Neural cell (in vitro differentiated cells): Measurements from ENCODE around the gene THYN1. TPM values are rescaled to one million over a fixed set of nuclear protein-coding genes. Genes with fewer than 3 reads are reported as not detected.

Experiments used
- H2AFZ ChIP-seq: fragments of 200-600, 300-800 bp; sonication (generic), shearing (Covaris generic); 2 replicates; pipeline ENCODE4 v1.6.0; 2014; ENCODE audit warnings: low read depth, mild to moderate bottlenecking, antibody characterized with exemption, low read length, moderate library complexity
- H3F3A ChIP-seq: fragments of 200-600 bp; shearing (Covaris generic); 2 replicates; pipeline ENCODE4 v1.6.1; 2016; ENCODE audit warnings: mild to moderate bottlenecking, moderate library complexity, mixed read lengths, antibody characterized with exemption, low read length; ENCODE audit not compliant: insufficient read depth, poor library complexity, severe bottlenecking
- H3K27ac ChIP-seq: fragments of 200-600, 300-800 bp; sonication (generic), shearing (Covaris generic); 2 replicates; pipeline ENCODE4 v1.5.1; 2014; ENCODE audit warnings: mild to moderate bottlenecking, low read length, moderate library complexity
- H3K27me3 ChIP-seq: fragments of 300-800, 200-600 bp; sonication (generic), shearing (Covaris generic); 2 replicates; pipeline ENCODE4 v1.6.0; 2014; ENCODE audit warnings: mild to moderate bottlenecking, low read depth, low read length, moderate library complexity; ENCODE audit not compliant: insufficient read depth
- H3K36me3 ChIP-seq: fragments of 300-800, 200-600 bp; sonication (generic), shearing (Covaris generic); 2 replicates; pipeline ENCODE4 v1.5.1; 2014; ENCODE audit warnings: mild to moderate bottlenecking, antibody characterized with exemption, low read length, moderate library complexity; ENCODE audit not compliant: insufficient read depth
- H3K4me2 ChIP-seq: fragments of 300-800, 200-600 bp; sonication (generic), shearing (Covaris generic); 2 replicates; pipeline ENCODE4 v1.6.0; 2014; ENCODE audit warnings: mild to moderate bottlenecking, low read length
- H3K4me3 ChIP-seq: fragments of 300-800, 200-600 bp; sonication (generic), shearing (Covaris generic); 2 replicates; pipeline ENCODE4 v1.5.1; 2014; ENCODE audit warnings: mild to moderate bottlenecking, low read length, moderate library complexity
- H3K79me2 ChIP-seq: fragments of 200-600 bp; shearing (Covaris generic); replicated peaks from 2 replicates; pipeline ENCODE4 v1.6.0; 2014; ENCODE audit warnings: mild to moderate bottlenecking, low read length, moderate library complexity; ENCODE audit not compliant: insufficient read depth
- H3K9ac ChIP-seq: fragments of 300-800, 200-600 bp; sonication (generic), shearing (Covaris generic); 2 replicates; pipeline ENCODE4 v1.6.1; 2016; ENCODE audit warnings: mild to moderate bottlenecking, low read length, mixed read lengths
- H3K9me2 ChIP-seq: fragments of 200-600 bp; shearing (Covaris generic); 2 replicates; pipeline ENCODE4 v1.6.1; 2016; ENCODE audit warnings: mild to moderate bottlenecking, low read length, mixed read lengths; ENCODE audit not compliant: insufficient read depth
- H3K9me3 ChIP-seq: fragments of 200-600, 300-800 bp; sonication (generic), shearing (Covaris generic); 2 replicates; pipeline ENCODE4 v1.6.1; 2016; ENCODE audit warnings: mild to moderate bottlenecking, mixed run types, low read length, moderate library complexity, mixed read lengths
- H4K20me1 ChIP-seq: fragments of 200-600 bp; shearing (Covaris generic); 2 replicates; pipeline ENCODE4 v1.6.1; 2016; ENCODE audit warnings: mild to moderate bottlenecking, mixed run types; ENCODE audit not compliant: insufficient read depth
- EP300 ChIP-seq: fragments of 450-650 bp; conservative IDR thresholded peaks from 2 replicates; pipeline ENCODE4 v1.6.1; 2014; ENCODE audit warnings: antibody characterized with exemption, mild to moderate bottlenecking, moderate library complexity; ENCODE audit not compliant: poor library complexity, severe bottlenecking
- EZH2 ChIP-seq: fragments of 200-600, 300-800 bp; shearing (Covaris generic), sonication (generic); IDR thresholded peaks from 2 replicates; pipeline ENCODE4 v1.6.1; 2014; ENCODE audit warnings: antibody characterized with exemption, low read length, borderline replicate concordance, mild to moderate bottlenecking; ENCODE audit not compliant: insufficient read depth, poor library complexity, severe bottlenecking
- MXI1 ChIP-seq: fragments of 450-650 bp; conservative IDR thresholded peaks from 2 replicates; pipeline ENCODE4 v1.6.1; 2014; ENCODE audit warnings: antibody characterized with exemption, mild to moderate bottlenecking; ENCODE audit not compliant: poor library complexity, severe bottlenecking
- POLR2AphosphoS5 ChIP-seq: IDR thresholded peaks from 2 replicates; pipeline ENCODE4 v1.6.1; 2012
- RAD21 ChIP-seq: fragments of 450-650 bp; conservative IDR thresholded peaks from 2 replicates; pipeline ENCODE4 v1.6.1; 2014; ENCODE audit warnings: antibody characterized with exemption, mild to moderate bottlenecking, moderate library complexity
- SMC3 ChIP-seq: fragments of 450-650 bp; conservative IDR thresholded peaks from 2 replicates; pipeline ENCODE4 v1.6.1; 2014; ENCODE audit warnings: antibody characterized with exemption, mild to moderate bottlenecking, moderate library complexity; ENCODE audit not compliant: poor library complexity
- TAF1 ChIP-seq: IDR thresholded peaks from 2 replicates; pipeline ENCODE4 v1.6.1; 2012; ENCODE audit warnings: low read depth
- polyA plus RNA-seq: library from polyadenylated mRNA; depleted of rRNA; stranded (reverse); fragments of >200 nt; gene quantifications from 2 replicates; pipeline ENCODE4 v1.2.3, GENCODE V29; 2014
- TF ChIP-seq, protein P1 (sequence below): fragments of 450-650 bp; IDR thresholded peaks from 2 replicates; pipeline ENCODE4 v1.5.1; 2014; ENCODE audit warnings: antibody characterized with exemption, mild to moderate bottlenecking, moderate library complexity; ENCODE audit not compliant: poor library complexity, severe bottlenecking
- TF ChIP-seq, protein P2 (sequence below): IDR thresholded peaks from 2 replicates; pipeline ENCODE4 v1.6.1; 2012; ENCODE audit warnings: borderline replicate concordance

THYN1 gene
- polyA plus RNA-seq, 1 donor from 2014 or later, result 164 TPM

GRCh38 chr11:134223121-134223520 lies 30.0 kb downstream of the THYN1 start:
- Histone ChIP-seq H2AFZ (no peak overlapping the region), H3K27ac (no peak overlapping the region), H3K79me2 (peaks cover 40% of the 10 kb centered on the region)

DNA sequence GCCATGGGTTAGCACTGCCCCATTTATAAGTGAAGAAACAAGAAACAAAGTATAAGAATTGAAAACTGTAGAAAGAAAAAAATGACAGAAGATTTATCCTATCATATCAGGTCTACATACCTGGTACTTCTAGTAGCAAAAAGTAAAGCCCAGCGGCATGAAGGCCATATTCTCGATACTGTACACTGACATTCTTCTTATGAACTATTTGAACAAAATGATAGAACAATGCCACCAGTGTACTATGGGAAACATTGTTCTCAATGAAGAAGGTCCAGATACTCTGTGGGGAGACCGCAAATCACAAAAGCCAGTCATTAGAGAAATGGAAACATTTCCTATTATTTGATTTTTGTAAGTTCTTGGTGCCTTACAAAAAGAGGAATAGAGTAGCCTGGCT lies 36.3 kb downstream of the THYN1 start:
- Histone ChIP-seq H4K20me1 (no peaks in the 10 kb centered on the region), H3K9me2 (no peaks in the 10 kb centered on the region), H3F3A (no peaks in the 10 kb centered on the region), H3K27ac (no peak overlapping the region), H3K36me3 (no peaks in the 10 kb centered on the region), H2AFZ (no peak overlapping the region), H3K9ac (no peak overlapping the region), H3K79me2 (no peaks in the 10 kb centered on the region), H3K27me3 (no peaks in the 10 kb centered on the region), H3K4me2 (no peak overlapping the region), H3K4me3 (no peak overlapping the region), H3K9me3 (no peaks in the 10 kb centered on the region)
- TF ChIP-seq EZH2 (no peak), SMC3 (no peak), RAD21 (no peak), MXI1 (no peak), TAF1 (no peak)
- TF ChIP-seq, protein P1, sequence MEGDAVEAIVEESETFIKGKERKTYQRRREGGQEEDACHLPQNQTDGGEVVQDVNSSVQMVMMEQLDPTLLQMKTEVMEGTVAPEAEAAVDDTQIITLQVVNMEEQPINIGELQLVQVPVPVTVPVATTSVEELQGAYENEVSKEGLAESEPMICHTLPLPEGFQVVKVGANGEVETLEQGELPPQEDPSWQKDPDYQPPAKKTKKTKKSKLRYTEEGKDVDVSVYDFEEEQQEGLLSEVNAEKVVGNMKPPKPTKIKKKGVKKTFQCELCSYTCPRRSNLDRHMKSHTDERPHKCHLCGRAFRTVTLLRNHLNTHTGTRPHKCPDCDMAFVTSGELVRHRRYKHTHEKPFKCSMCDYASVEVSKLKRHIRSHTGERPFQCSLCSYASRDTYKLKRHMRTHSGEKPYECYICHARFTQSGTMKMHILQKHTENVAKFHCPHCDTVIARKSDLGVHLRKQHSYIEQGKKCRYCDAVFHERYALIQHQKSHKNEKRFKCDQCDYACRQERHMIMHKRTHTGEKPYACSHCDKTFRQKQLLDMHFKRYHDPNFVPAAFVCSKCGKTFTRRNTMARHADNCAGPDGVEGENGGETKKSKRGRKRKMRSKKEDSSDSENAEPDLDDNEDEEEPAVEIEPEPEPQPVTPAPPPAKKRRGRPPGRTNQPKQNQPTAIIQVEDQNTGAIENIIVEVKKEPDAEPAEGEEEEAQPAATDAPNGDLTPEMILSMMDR, result no peak

More at GRCh38 chr11:134223121-134223520, 30.0 kb downstream of the THYN1 start:
- peak overlapping the region; percentile 85 for H3K4me2 ChIP-seq
- no peaks in the 10 kb centered on the region for H3K9me3 ChIP-seq
- H3K9ac ChIP-seq, result peak overlapping the region; percentile 93
- no peaks in the 10 kb centered on the region for H3K9me2 ChIP-seq
- no peaks in the 10 kb centered on the region for H4K20me1 ChIP-seq
- peak overlapping the region; percentile 99 for H3K4me3 ChIP-seq
- H3K27me3 ChIP-seq, result no peaks in the 10 kb centered on the region
- H3K36me3 ChIP-seq, result no peaks in the 10 kb centered on the region
- TF ChIP-seq, protein P2, sequence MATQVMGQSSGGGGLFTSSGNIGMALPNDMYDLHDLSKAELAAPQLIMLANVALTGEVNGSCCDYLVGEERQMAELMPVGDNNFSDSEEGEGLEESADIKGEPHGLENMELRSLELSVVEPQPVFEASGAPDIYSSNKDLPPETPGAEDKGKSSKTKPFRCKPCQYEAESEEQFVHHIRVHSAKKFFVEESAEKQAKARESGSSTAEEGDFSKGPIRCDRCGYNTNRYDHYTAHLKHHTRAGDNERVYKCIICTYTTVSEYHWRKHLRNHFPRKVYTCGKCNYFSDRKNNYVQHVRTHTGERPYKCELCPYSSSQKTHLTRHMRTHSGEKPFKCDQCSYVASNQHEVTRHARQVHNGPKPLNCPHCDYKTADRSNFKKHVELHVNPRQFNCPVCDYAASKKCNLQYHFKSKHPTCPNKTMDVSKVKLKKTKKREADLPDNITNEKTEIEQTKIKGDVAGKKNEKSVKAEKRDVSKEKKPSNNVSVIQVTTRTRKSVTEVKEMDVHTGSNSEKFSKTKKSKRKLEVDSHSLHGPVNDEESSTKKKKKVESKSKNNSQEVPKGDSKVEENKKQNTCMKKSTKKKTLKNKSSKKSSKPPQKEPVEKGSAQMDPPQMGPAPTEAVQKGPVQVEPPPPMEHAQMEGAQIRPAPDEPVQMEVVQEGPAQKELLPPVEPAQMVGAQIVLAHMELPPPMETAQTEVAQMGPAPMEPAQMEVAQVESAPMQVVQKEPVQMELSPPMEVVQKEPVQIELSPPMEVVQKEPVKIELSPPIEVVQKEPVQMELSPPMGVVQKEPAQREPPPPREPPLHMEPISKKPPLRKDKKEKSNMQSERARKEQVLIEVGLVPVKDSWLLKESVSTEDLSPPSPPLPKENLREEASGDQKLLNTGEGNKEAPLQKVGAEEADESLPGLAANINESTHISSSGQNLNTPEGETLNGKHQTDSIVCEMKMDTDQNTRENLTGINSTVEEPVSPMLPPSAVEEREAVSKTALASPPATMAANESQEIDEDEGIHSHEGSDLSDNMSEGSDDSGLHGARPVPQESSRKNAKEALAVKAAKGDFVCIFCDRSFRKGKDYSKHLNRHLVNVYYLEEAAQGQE, result no peak
- TF ChIP-seq EZH2, result no peak
- TF ChIP-seq POLR2AphosphoS5, result no peak
- no peak for TF ChIP-seq SMC3
- no peak for TF ChIP-seq MXI1
- no peak for TF ChIP-seq TAF1
- TF ChIP-seq RAD21, result no peak
- TF ChIP-seq, protein P1, result no peak
- TF ChIP-seq EP300, result no peak
- H3F3A ChIP-seq, result no peaks in the 10 kb centered on the region
